Activated CD4-positive, alpha-beta T cell treated with anti-CD3 and anti-CD28 coated beads, Interleukin-2, amount 50 U/mL, for 24 hours (primary cell): Measurements from ENCODE around the gene C1QA.
"Not testable (repeated sequence)": the region's sequence is repeated elsewhere in the genome, so short reads cannot be mapped to it uniquely, and the experiment has no call there.

Source experiments
- DNase-seq, 2 donors: peaks; one replicate each; pipeline ENCODE4 v3.0.0-alpha.2; 2020; ENCODE audit warnings: low read depth in 1 of 2, low spot score in 1 of 2

The C1QA gene

GRCh38 chr1:22671999-22672398 lies 35.6 kb downstream of the C1QA start:
- no peak for DNase-seq

GRCh38 chr1:22673486-22674409 lies 37.3 kb downstream of the C1QA start:
- DNase-seq = peak in 1 of 2 donors; percentile 6

DNA sequence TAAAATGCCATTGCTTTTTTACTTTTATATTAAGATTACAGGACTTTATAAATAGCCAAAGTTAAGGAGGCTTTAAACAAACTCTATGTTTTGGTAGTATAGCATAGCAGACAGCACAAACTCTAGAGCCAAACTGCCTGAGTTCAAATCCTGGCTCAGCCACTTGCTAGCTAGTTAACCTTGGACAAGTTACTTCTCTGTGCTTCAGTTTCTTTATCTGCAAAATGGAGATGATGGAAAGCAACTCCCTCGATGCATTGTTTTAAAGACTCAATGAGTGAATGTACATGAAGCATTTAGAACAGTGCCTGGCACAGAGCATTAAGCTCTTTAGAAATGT lies 38.0 kb downstream of the C1QA start:
- DNase-seq = no peak

DNA sequence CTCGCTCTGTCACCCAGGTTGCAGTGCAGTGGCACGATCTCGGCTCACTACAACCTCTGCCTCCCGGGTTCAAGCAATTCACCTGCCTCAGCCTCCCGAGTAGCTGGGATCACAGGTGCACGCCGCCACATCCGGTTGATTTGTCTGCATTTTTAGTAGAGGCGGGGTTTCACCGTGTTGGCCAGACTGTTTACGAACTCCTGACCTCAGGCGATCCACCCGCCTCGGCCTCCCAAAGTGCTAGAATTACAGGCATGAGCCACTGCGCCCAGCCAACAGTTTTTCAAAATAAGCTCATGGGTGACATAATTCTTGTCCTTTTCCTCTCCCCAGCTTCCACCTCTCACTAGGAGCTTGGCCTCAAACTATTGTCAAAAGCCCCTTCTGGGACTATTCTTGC lies 39.7 kb downstream of the C1QA start:
- DNase-seq = not testable (repeated sequence)

GRCh38 chr1:22676916-22677583 lies 40.6 kb downstream of the C1QA start:
- DNase-seq = no peak

DNA sequence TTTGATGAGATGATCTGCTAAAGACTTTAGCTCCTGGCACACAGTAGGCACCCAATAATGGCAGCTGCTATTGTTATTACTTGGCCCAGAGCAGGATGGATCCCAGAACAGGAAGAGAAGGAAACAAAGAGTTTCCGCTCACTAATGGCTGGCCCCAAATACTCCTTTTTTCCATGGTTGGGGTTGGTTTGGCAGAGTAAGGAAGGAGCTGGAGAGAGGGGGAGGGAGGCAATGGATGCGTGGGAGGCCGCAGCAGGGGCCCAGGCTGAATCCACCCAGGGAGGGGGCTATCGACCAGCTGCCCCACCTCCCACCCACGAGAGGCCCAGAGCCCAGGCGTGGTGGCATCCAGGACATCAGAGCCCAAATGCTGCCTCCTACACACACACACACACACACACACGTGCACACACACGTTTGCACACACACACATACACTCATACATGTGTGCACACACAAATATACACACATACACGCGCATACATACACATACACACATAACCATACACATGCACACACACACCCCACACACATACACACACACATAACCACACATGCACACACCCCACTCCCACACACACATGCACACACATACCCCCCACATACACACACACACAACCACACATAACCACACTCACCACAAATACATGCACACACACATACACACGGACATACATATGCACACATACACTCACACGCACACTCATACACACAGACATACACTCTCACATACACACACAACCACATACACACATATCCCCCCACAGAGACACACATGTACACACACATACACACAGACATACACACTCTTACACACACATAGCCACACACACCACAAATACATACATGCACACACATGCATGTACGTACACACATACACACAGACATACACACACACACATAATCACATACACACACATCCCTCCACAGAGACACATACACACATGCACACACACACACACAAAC lies 41.8 kb downstream of the C1QA start:
- DNase-seq = no peak

DNA sequence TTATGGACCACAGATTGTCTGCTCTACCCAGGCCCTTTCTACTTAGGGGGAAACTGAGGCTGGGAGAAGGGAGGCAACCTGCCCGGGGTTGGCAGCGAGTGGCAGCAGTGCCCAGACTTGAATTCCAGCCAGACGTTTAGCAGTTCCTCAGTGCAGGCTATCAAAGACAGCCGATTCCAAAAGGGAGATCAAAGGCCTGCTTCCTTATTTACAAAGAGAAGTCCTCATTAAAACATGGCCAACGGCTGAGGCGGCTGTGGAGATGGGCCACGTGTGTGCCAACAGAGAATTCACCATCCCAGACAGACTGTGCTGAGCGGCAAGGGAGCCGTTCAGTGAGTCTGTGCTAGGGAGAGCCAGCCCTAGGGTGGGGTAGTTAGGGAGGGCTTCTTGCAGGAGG lies 44.3 kb downstream of the C1QA start:
- DNase-seq = no peak

GRCh38 chr1:22681556-22682276 lies 45.3 kb downstream of the C1QA start:
- DNase-seq = no peak

DNA sequence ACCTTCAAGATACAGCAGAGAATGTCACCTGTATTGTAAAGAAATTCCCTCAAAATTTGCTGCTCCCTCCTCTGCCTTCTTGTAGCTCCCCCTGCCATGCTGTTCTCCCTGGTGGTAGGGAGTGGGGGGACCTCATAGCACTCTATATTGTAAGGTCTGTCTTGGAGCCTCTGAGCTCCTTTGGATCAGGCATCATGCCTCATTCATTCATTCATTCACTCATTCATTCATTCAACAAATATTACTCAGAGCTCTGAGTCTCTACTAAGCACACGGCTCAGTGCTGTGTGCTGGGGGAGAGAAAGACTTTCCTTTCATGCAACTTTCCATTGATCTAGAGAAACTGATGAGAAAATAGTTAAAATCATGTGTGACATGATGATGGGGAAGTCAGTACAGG lies 47.1 kb downstream of the C1QA start:
- no peak for DNase-seq

DNA sequence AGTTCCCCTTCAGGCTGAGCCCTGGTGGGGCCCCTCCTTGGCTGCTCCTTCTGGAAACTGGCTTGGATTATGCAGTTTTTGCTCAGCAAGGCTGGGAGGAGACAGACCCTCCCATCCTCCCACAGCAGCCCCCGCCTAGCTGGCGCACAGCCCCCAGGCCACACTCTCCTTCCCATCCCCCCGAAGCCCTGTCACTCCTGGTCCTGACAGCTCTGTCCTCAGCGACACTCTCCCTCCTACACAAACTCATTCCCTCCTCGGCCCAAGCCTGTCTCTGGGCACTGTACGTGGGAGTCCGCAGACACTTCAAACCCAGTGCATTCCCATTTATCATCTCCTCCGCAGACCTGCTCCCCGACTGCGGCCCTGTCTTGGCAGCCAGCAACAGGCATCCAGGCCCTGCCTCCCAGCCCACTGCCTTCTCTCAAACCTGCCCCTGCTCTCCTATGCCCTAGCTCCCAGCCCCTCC lies 49.2 kb downstream of the C1QA start:
- no peak for DNase-seq

- no peak for DNase-seq
Measured at GRCh38 chr1:22687191-22687590, 50.8 kb downstream of the C1QA start.

GRCh38 chr1:22688466-22688865 lies 52.0 kb downstream of the C1QA start:
- DNase-seq = no peak
